Measurements from ENCODE around the gene SOCS7. TPM values are rescaled to one million over a fixed set of nuclear protein-coding genes. Genes with fewer than 3 reads are reported as not detected.
"Not testable (repeated sequence)": the region's sequence is repeated elsewhere in the genome, so short reads cannot be mapped to it uniquely, and the experiment has no call there.

Gene SOCS7
- total RNA-seq, 1 experiment from 2014 or later, result 29.2 TPM

GRCh38 chr17:38435795-38436194 is 84.2 kb downstream of the SOCS7 start:
- Mint-ChIP-seq H3K27ac (ENCODE audit: unreplicated experiment) (no peak overlapping the region), H3K4me1 (ENCODE audit: low read depth, unreplicated experiment) (no peaks in the 10 kb centered on the region)
- no peaks in the 10 kb centered on the region for H3K9me3 ChIP-seq

DNA sequence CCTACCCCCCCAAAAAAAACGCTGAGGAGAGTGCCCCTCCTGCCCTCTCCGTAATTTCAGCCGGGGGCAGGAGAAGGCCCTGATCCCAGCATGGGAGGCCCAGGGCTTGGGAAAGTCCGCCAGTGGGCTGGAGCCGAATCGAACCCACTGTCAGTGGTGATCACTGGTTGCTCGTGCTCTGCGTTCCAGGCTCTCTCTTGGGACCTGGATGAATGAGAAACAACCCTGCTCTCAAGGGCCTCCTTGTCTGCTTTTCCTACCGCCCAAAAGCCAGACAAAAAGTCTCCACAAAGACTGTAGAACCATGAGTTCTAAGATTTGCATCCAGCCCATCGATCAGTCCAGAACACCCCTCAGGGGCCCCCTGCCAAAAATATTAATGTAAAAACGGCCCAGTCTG is 84.7 kb downstream of the SOCS7 start:
- no peaks in the 10 kb centered on the region for H3K36me3 Mint-ChIP-seq (ENCODE audit: insufficient read depth, unreplicated experiment)
- no peaks in the 10 kb centered on the region for H3K9me3 ChIP-seq
- H3K36me3 ChIP-seq (ENCODE audit: control insufficient read depth, insufficient read depth, low read length), result no peaks in the 10 kb centered on the region
- H3K4me3 Mint-ChIP-seq (ENCODE audit: unreplicated experiment), result no peak overlapping the region
- no peak overlapping the region for H3K27ac Mint-ChIP-seq (ENCODE audit: unreplicated experiment)
- POLR2A ChIA-PET, result no interaction called here
- CTCF ChIA-PET, result no interaction called here
- H3K4me1 ChIP-seq, result no peaks in the 10 kb centered on the region
- DNase-seq, result no peak
- intact Hi-C loops (cut with micrococcal nuclease; ENCODE audit: unreplicated experiment), result no loop called here
- no peak overlapping the region for H3K4me3 ChIP-seq (ENCODE audit: low read depth, low read length)
- no peaks in the 10 kb centered on the region for H3K9me3 Mint-ChIP-seq (ENCODE audit: unreplicated experiment)
- H3K27me3 ChIP-seq (replicated peaks; ENCODE audit: control insufficient read depth, insufficient read depth, low read length), result no peaks in the 10 kb centered on the region
- no peaks in the 10 kb centered on the region for H3K4me1 Mint-ChIP-seq (ENCODE audit: low read depth, unreplicated experiment)
- no TSS peak for BruUV-seq (replicated peaks)
- TF ChIP-seq, protein P1, sequence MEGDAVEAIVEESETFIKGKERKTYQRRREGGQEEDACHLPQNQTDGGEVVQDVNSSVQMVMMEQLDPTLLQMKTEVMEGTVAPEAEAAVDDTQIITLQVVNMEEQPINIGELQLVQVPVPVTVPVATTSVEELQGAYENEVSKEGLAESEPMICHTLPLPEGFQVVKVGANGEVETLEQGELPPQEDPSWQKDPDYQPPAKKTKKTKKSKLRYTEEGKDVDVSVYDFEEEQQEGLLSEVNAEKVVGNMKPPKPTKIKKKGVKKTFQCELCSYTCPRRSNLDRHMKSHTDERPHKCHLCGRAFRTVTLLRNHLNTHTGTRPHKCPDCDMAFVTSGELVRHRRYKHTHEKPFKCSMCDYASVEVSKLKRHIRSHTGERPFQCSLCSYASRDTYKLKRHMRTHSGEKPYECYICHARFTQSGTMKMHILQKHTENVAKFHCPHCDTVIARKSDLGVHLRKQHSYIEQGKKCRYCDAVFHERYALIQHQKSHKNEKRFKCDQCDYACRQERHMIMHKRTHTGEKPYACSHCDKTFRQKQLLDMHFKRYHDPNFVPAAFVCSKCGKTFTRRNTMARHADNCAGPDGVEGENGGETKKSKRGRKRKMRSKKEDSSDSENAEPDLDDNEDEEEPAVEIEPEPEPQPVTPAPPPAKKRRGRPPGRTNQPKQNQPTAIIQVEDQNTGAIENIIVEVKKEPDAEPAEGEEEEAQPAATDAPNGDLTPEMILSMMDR (IDR thresholded peaks at IDR 0.05; ENCODE audit: insufficient read depth in 1 of 2, low read depth in 1 of 2, low read length in 1 of 2, severe bottlenecking in 1 of 2, unreplicated experiment in 1 of 2), result no peak
- H3K27me3 Mint-ChIP-seq (ENCODE audit: insufficient read depth, unreplicated experiment), result no peaks in the 10 kb centered on the region

More at GRCh38 chr17:38435795-38436194, 84.2 kb downstream of the SOCS7 start:
- BruUV-seq (replicated peaks), result no TSS peak
- no peak overlapping the region for H3K4me3 ChIP-seq (ENCODE audit: low read depth, low read length)
- DNase-seq, result no peak
- Mint-ChIP-seq H3K27me3 (ENCODE audit: insufficient read depth, unreplicated experiment) (no peaks in the 10 kb centered on the region), H3K9me3 (ENCODE audit: unreplicated experiment) (no peaks in the 10 kb centered on the region), H3K4me3 (ENCODE audit: unreplicated experiment) (no peak overlapping the region), H3K36me3 (ENCODE audit: insufficient read depth, unreplicated experiment) (no peaks in the 10 kb centered on the region)
- TF ChIP-seq, protein P1 (IDR thresholded peaks at IDR 0.05; ENCODE audit: insufficient read depth in 1 of 2, low read depth in 1 of 2, low read length in 1 of 2, severe bottlenecking in 1 of 2, unreplicated experiment in 1 of 2), result no peak
- H3K4me1 ChIP-seq, result no peaks in the 10 kb centered on the region
- POLR2A ChIA-PET, result no interaction called here
- intact Hi-C loops (cut with micrococcal nuclease; ENCODE audit: unreplicated experiment), result no loop called here
- CTCF ChIA-PET, result interaction anchor here (0.5 kb wide), 1 partner anchor 12 kb away, joined by 8 read pairs; no protein-coding TSS in a partner anchor
- H3K27me3 ChIP-seq (replicated peaks; ENCODE audit: control insufficient read depth, insufficient read depth, low read length), result no peaks in the 10 kb centered on the region
- H3K36me3 ChIP-seq (ENCODE audit: control insufficient read depth, insufficient read depth, low read length), result no peaks in the 10 kb centered on the region

GRCh38 chr17:38437313-38437712 is 85.7 kb downstream of the SOCS7 start:
- CTCF ChIA-PET; H3K9me3 ChIP-seq; H3K9me3 Mint-ChIP-seq (ENCODE audit: unreplicated experiment); H3K36me3 Mint-ChIP-seq (ENCODE audit: insufficient read depth, unreplicated experiment); H3K4me1 Mint-ChIP-seq (ENCODE audit: low read depth, unreplicated experiment); intact Hi-C loops (cut with micrococcal nuclease; ENCODE audit: unreplicated experiment); H3K27ac Mint-ChIP-seq (ENCODE audit: unreplicated experiment); DNase-seq; H3K27me3 ChIP-seq (replicated peaks; ENCODE audit: control insufficient read depth, insufficient read depth, low read length); BruUV-seq (replicated peaks); H3K36me3 ChIP-seq (ENCODE audit: control insufficient read depth, insufficient read depth, low read length); H3K4me3 ChIP-seq (ENCODE audit: low read depth, low read length); H3K4me3 Mint-ChIP-seq (ENCODE audit: unreplicated experiment); POLR2A ChIA-PET; H3K27me3 Mint-ChIP-seq (ENCODE audit: insufficient read depth, unreplicated experiment); H3K4me1 ChIP-seq: not testable (repeated sequence)

DNA sequence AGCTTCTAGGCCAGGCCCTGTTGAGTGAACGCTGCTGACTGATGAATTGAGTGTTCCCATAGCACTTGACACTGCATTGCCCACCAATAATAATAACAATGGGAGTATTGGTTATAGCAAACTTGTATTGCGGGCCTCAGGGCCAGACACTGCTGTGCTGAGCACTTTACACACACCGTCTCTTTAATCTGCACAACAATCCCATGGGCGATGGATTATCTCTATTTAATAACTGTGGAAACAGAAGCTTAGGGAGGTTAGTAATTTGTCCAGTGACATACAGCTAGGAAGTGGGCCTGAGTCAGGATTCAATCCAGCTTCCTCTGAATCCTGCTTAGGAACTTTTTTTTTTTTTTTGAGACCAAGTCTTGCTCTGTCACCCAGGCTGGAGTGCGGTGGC is 87.8 kb downstream of the SOCS7 start:
- H3K4me3 ChIP-seq (ENCODE audit: low read depth, low read length), result no peak overlapping the region
- H3K9me3 ChIP-seq, result no peaks in the 10 kb centered on the region
- POLR2A ChIA-PET, result no interaction called here
- H3K36me3 Mint-ChIP-seq (ENCODE audit: insufficient read depth, unreplicated experiment), result no peaks in the 10 kb centered on the region
- BruUV-seq (replicated peaks), result no TSS peak
- H3K9me3 Mint-ChIP-seq (ENCODE audit: unreplicated experiment), result no peaks in the 10 kb centered on the region
- no peaks in the 10 kb centered on the region for H3K36me3 ChIP-seq (ENCODE audit: control insufficient read depth, insufficient read depth, low read length)
- peaks cover 3% of the 10 kb centered on the region; the same call in 1 of the 2 replicates for H3K4me1 ChIP-seq
- H3K4me1 Mint-ChIP-seq (ENCODE audit: low read depth, unreplicated experiment), result no peaks in the 10 kb centered on the region
- H3K27me3 ChIP-seq (replicated peaks; ENCODE audit: control insufficient read depth, insufficient read depth, low read length), result no peaks in the 10 kb centered on the region
- intact Hi-C loops (cut with micrococcal nuclease; ENCODE audit: unreplicated experiment), result no loop called here
- H3K27me3 Mint-ChIP-seq (ENCODE audit: insufficient read depth, unreplicated experiment), result peaks cover 3% of the 10 kb centered on the region
- no peak overlapping the region for H3K27ac Mint-ChIP-seq (ENCODE audit: unreplicated experiment)
- no peak overlapping the region for H3K4me3 Mint-ChIP-seq (ENCODE audit: unreplicated experiment)
- DNase-seq, result no peak
- TF ChIP-seq, protein P1 (IDR thresholded peaks at IDR 0.05; ENCODE audit: insufficient read depth in 1 of 2, low read depth in 1 of 2, low read length in 1 of 2, severe bottlenecking in 1 of 2, unreplicated experiment in 1 of 2), result no peak
- CTCF ChIA-PET, result interaction anchor here (0.5 kb wide), 1 partner anchor 124 kb away, joined by 3 read pairs; no protein-coding TSS in a partner anchor

Data from Caco-2 (cell line).